Measurements from ENCODE around the gene KRT75.

KRT75 gene

DNA sequence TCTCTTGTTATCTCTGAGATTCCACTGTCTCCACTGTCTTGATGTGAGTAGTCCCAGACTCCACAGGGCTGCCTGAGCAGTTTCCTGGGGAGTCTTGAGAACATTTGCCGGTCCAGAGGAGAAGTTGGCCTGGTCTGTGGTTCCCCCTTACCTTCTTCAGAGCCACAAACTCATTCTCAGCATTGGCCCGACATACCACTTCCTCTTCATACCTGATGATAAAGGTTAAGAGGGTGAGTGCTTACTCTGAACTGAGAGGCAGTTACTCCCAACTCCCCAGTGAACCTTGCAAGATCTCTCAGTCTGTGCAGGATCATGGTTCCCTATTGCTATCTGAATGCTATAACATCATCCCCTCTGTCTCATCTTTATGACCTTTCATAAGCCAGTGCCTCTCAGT lies 51.3 kb downstream of the KRT75 start:
- Histone ChIP-seq H3K36me3 (ENCODE audit: insufficient read depth, low read length) (no peaks in the 10 kb centered on the region), H3K9me2 (replicated peaks; ENCODE audit: low read depth, low read length) (no peaks in the 10 kb centered on the region), H3F3A (ENCODE audit: low read depth) (no peaks in the 10 kb centered on the region), H4K20me1 (ENCODE audit: insufficient read depth, low read length, poor library complexity, severe bottlenecking) (no peaks in the 10 kb centered on the region), H3K9ac (ENCODE audit: low read depth, low read length, poor library complexity, severe bottlenecking) (no peak overlapping the region), H3K9me3 (ENCODE audit: insufficient read depth, low read depth, low read length) (no peaks in the 10 kb centered on the region), H3K4me1 (ENCODE audit: insufficient read depth, low read length, poor library complexity, severe bottlenecking) (peaks cover 6% of the 10 kb centered on the region), H3K79me2 (ENCODE audit: insufficient read depth, low read length) (no peaks in the 10 kb centered on the region), H3K27me3 (ENCODE audit: insufficient read depth, low read length, poor library complexity, severe bottlenecking) (no peaks in the 10 kb centered on the region), H3K4me2 (ENCODE audit: low read depth, low read length, poor library complexity, severe bottlenecking) (no peak overlapping the region), H2AFZ (ENCODE audit: low read length) (no peak overlapping the region), H3K4me3 (ENCODE audit: low read length, poor library complexity, severe bottlenecking) (no peak overlapping the region)
- TF ChIP-seq, protein P1, sequence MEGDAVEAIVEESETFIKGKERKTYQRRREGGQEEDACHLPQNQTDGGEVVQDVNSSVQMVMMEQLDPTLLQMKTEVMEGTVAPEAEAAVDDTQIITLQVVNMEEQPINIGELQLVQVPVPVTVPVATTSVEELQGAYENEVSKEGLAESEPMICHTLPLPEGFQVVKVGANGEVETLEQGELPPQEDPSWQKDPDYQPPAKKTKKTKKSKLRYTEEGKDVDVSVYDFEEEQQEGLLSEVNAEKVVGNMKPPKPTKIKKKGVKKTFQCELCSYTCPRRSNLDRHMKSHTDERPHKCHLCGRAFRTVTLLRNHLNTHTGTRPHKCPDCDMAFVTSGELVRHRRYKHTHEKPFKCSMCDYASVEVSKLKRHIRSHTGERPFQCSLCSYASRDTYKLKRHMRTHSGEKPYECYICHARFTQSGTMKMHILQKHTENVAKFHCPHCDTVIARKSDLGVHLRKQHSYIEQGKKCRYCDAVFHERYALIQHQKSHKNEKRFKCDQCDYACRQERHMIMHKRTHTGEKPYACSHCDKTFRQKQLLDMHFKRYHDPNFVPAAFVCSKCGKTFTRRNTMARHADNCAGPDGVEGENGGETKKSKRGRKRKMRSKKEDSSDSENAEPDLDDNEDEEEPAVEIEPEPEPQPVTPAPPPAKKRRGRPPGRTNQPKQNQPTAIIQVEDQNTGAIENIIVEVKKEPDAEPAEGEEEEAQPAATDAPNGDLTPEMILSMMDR (conservative IDR thresholded peaks at IDR 0.05; ENCODE audit: low read length), result no peak
- no peak for TF ChIP-seq EZH2phosphoT487 (IDR thresholded peaks at IDR 0.05; ENCODE audit: borderline replicate concordance)

- Histone ChIP-seq H3K79me2 (ENCODE audit: insufficient read depth, low read length) (no peaks in the 10 kb centered on the region), H4K20me1 (ENCODE audit: insufficient read depth, low read length, poor library complexity, severe bottlenecking) (no peaks in the 10 kb centered on the region), H3F3A (ENCODE audit: low read depth) (no peaks in the 10 kb centered on the region), H3K4me2 (ENCODE audit: low read depth, low read length, poor library complexity, severe bottlenecking) (no peak overlapping the region), H3K27me3 (ENCODE audit: insufficient read depth, low read length, poor library complexity, severe bottlenecking) (no peaks in the 10 kb centered on the region), H3K9me2 (replicated peaks; ENCODE audit: low read depth, low read length) (no peaks in the 10 kb centered on the region), H3K9ac (ENCODE audit: low read depth, low read length, poor library complexity, severe bottlenecking) (no peak overlapping the region), H3K36me3 (ENCODE audit: insufficient read depth, low read length) (no peaks in the 10 kb centered on the region), H2AFZ (ENCODE audit: low read length) (no peak overlapping the region), H3K4me3 (ENCODE audit: low read length, poor library complexity, severe bottlenecking) (no peak overlapping the region), H3K4me1 (ENCODE audit: insufficient read depth, low read length, poor library complexity, severe bottlenecking) (peaks cover 6% of the 10 kb centered on the region), H3K9me3 (ENCODE audit: insufficient read depth, low read depth, low read length) (no peaks in the 10 kb centered on the region)
- TF ChIP-seq EZH2phosphoT487 (IDR thresholded peaks at IDR 0.05; ENCODE audit: borderline replicate concordance), result no peak
- TF ChIP-seq, protein P1 (conservative IDR thresholded peaks at IDR 0.05; ENCODE audit: low read length), result no peak
These were observed 53.0 kb downstream of the KRT75 start for GRCh38 chr12:52381206-52381605.

- no peaks in the 10 kb centered on the region for H4K20me1 ChIP-seq (ENCODE audit: insufficient read depth, low read length, poor library complexity, severe bottlenecking)
- H3K4me2 ChIP-seq (ENCODE audit: low read depth, low read length, poor library complexity, severe bottlenecking), result no peak overlapping the region
- H3K9ac ChIP-seq (ENCODE audit: low read depth, low read length, poor library complexity, severe bottlenecking), result no peak overlapping the region
- no peaks in the 10 kb centered on the region for H3K79me2 ChIP-seq (ENCODE audit: insufficient read depth, low read length)
- no peak overlapping the region for H3K4me3 ChIP-seq (ENCODE audit: low read length, poor library complexity, severe bottlenecking)
- H3K27me3 ChIP-seq (ENCODE audit: insufficient read depth, low read length, poor library complexity, severe bottlenecking), result no peaks in the 10 kb centered on the region
- H3K9me3 ChIP-seq (ENCODE audit: insufficient read depth, low read depth, low read length), result no peaks in the 10 kb centered on the region
- peaks cover 6% of the 10 kb centered on the region for H3K4me1 ChIP-seq (ENCODE audit: insufficient read depth, low read length, poor library complexity, severe bottlenecking)
- TF ChIP-seq EZH2phosphoT487 (IDR thresholded peaks at IDR 0.05; ENCODE audit: borderline replicate concordance), result no peak
- TF ChIP-seq, protein P1 (conservative IDR thresholded peaks at IDR 0.05; ENCODE audit: low read length), result peak; percentile 73
- no peaks in the 10 kb centered on the region for H3F3A ChIP-seq (ENCODE audit: low read depth)
- no peaks in the 10 kb centered on the region for H3K36me3 ChIP-seq (ENCODE audit: insufficient read depth, low read length)
- no peaks in the 10 kb centered on the region for H3K9me2 ChIP-seq (replicated peaks; ENCODE audit: low read depth, low read length)
- no peak overlapping the region for H2AFZ ChIP-seq (ENCODE audit: low read length)
These were observed 53.9 kb downstream of the KRT75 start for GRCh38 chr12:52380271-52380694.
